Ovary (tissue), 3 donors: ENCODE data around the gene SRP68.

ENCODE experiments used
- CTCF ChIP-seq, 3 donors: fragments of 450-650 bp in 2 of 3; fragments of 200-600 bp in 1 of 3; IDR thresholded peaks; one replicate each; pipeline versions ENCODE4 v1.5.1 to v1.8.0; 2016 to 2022; ENCODE audit warnings: antibody characterized with exemption in 3 of 3, mild to moderate bottlenecking in 1 of 3
- POLR2A ChIP-seq: fragments of 450-650 bp; IDR thresholded peaks from one replicate; pipeline ENCODE4 v1.6.1; 2017; ENCODE audit warnings: antibody characterized with exemption, mild to moderate bottlenecking, moderate library complexity
- donor health status: DM: no; HTN: no; CAD: no.

- TF ChIP-seq CTCF (IDR thresholded peaks at IDR 0.05) (no peak), POLR2A (no peak)
Measured at GRCh38 chr17:76115138-76115754, 42.9 kb upstream of the SRP68 start.
